Activated naive CD8-positive, alpha-beta T cell treated with anti-CD3 and anti-CD28 coated beads, Interleukin-2, amount 50 U/mL, for 16 hours (primary cell): ENCODE results near the gene PHLPP1.

Experiments
- DNase-seq: peaks from one replicate; pipeline ENCODE4 v3.0.0-alpha.2; 2020; ENCODE audit warnings: low read depth, low spot score

The PHLPP1 gene

DNA sequence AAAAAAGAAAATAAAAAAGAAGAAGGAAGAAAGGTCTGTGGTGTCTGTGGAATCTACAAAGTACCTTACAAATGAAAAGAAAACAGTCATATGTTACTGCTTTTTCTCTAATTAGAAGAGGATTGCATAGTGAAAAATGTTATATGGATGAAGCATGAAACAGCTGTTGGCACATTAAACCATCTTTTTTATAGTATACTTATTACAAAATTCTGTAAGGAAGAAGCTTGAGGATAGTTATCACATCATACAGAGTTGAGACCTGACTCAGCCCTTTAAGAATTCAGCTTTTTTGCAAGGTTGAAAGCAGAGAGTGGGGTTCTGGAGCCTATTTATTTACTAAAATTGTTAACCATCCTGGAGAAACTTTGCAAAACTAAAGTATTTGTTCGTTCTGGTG, 222.7 kb downstream of the PHLPP1 start:
- DNase-seq = no peak

DNA sequence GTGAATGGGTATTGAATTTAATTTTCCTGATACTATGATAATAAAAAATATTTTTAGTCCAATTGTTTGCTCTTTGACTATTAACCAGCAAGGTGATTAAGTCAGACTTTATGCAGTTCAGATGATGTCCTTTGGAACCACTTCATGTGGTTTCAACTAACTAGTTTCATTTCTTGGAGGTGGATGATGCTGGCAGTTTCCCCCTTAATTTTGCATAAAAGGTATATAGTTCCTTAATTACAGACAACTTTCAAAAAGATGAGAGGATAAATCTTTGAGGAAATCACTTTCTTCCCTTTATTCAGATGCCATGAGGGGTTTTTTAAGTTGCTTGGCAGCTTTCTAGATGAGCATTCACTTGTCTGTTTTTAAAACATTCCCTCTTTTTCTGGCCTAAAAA, 223.1 kb downstream of the PHLPP1 start:
- DNase-seq = no peak

DNA sequence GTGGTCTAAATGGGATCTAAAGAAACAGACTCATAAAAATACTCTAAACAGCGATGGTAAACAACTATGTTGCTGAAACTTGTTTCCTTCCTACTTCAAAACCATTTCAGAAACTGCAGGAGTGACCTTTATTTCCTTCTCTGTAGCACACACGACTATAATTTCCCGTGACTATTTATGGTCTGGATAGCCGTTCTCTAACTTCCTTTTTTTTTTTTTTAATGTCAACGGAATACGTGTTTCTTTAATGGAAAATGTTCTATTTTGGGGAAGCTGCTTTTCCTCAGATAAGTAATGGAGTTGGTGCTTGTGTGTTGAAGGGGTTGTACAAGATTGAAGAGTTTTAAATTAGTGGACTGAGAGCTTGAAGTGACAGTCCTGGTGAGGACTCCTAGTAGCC, 224.1 kb downstream of the PHLPP1 start:
- DNase-seq = no peak

DNA sequence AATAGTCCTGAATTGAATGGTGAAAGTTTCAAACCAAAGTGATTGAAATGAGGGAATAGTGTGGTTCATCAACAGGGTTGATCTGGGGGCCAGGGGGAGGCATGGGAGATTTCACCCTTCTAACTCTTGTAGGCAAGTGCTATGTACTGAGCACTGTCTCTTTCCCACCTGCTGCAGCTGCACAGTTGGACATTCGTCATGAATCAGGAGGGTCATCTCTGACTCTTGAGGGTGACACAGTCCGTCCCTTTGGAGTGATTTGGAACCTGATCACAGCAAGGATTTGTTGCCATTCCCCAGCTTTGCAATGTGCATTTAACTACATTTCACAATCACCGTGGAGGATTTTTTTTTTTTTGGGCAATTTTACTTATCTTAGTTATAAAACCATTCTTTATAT, 224.6 kb downstream of the PHLPP1 start:
- DNase-seq = no peak

DNA sequence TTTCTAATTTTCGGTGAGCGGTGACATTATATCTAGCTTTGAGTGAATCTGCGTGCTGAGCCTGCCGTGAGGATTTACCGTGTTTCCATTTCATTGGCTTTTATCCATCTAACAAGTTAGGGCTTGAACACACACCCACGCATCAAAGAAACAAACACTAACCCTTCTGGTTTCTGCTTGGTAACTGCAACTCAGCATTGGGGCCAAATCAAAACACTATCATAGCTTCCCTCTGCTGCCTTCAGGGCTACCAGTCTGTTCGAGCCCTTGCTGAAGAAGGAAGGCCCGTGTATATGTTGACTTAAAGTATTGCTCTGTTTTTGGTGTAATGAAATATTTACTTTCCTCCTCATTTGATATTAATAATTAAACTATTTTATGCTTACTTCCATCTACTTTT, 227.2 kb downstream of the PHLPP1 start:
- no peak for DNase-seq

DNA sequence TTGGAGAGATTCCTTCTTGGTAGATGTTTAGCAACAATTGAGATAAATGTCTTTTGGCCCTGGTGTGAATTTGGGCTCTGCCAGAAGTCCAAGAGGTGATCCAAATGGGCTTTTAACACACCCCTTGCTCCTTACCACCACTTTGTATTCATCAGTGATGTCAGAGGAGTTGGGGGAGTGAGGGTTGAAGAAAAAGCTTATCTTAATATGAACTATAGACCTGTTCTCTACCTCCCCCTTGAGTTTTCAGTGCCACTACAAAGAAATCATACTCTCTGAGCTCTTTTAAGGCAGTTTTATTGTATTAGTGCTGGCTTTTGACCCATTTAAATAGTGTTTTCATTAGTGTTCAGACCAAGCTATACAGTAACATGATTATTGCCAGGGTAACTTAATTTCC, 229.1 kb downstream of the PHLPP1 start:
- DNase-seq = no peak

DNA sequence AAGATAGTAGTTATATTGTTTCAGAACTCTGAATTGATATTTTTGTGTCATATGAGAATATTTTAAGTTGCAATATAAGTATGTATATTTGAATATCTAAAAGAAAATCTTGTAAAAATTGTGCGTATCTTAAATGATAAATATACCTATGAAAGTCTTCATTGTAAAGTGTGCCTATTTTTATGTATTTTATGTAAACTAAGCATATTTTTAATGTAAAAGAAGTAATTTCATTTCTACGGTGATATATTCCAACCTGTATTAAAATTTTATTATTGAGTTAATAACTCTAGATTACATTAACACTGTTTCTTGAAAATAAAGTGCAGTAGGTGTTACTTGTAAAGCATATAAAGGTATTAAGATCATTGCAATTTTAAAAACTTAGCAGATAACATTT, 233.4 kb downstream of the PHLPP1 start:
- no peak for DNase-seq

DNA sequence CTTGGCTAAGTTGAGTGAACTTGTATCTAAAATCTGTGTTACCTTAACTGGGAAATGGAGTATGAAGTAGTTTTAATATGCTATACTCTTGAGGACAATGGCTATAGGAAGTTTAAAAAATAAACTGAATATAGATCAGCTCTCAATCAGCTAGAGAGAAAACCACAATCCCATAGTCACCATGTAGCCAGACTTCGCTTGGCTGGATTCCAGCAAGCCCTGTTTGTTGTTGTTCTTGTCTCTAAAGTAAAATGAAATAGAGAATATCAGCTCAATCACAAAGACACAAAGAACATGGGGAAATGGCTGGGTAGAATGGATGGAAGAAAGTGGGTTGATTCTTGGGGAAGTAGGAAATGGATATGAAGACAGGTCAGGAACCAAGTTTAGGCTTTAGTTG, 234.9 kb downstream of the PHLPP1 start:
- DNase-seq = no peak

DNA sequence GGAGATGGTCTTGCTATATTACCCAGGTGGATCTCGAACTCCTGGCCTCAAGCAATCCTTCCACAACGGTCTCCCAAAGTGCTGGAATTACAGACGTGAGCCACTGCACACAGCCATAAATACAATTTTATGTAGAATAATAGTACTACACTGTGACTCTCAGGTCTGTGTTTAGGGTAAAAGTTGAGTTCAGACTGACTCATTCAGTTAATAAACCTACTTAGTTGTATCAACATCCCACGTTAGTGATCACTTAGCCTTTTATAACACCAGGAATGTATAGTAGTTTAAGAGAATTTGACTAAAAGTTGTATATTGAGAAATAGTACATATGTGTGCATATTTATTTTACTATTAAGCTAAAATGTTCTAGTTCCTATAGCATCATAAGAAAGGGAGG, 237.5 kb downstream of the PHLPP1 start:
- DNase-seq = no peak

DNA sequence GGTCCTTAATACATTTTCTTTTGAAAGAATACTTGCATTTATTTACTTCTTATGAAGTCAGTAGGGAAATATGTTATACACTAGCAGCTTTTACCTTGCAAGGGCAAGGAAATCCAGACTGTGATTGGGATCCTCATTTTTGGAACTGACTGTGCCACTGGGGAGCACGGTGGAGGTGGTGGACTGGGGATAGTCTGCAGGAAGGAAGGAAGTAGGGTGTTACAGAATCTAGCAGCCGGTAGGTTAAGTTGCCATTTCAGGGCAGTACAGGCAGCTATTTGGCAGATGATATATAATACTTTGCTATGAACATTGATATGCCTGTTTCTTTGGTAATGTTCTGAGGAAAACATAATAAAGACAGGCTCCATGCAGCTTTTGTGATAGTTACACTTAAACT, 238.3 kb downstream of the PHLPP1 start:
- no peak for DNase-seq

DNA sequence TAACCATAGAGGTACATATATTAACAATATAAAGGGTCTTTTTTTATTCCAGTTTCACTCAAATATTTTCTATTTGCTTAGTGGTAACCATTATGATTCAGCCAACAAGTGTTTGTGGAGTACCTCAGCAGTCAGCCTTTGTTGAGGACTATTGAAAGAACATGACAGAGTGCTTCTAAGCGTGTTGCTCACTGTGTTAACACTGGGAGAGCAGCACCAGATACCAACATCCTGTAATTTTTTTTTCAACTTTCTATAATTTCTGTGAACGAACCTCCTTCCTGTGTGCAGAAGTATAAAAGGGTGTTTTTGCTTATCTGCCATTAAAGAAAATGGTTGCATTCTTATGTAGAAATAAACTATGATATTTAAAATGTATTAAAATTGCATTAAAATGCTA, 239.0 kb downstream of the PHLPP1 start:
- no peak for DNase-seq

DNA sequence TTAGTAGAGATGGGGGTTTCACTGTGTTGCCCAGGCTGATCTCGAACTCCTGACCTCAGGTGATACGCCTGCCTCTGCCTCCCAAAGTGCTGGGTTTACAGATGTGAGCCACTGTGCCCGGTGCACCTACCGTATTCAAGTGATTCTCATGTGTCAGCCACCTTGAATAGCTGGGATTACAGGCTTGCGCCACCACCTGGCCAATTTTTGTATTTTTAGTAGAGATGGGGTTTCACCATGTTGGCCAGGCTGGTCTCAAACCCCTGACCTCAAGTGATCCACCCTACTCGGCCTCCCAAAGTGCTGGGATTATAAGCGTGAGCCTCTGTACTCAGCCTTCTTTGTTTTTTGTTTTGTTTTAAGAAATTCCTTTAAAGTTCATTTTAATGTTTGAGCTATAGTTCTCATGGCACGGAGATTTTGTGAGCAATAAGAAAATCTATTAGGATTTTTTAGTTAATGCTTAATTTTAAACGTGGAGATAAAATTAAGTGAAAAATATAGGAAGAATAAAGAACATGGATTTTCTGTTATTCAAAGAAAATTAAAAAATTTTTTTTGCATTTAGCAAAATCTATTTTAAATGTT, 242.6 kb downstream of the PHLPP1 start:
- DNase-seq = no peak

DNA sequence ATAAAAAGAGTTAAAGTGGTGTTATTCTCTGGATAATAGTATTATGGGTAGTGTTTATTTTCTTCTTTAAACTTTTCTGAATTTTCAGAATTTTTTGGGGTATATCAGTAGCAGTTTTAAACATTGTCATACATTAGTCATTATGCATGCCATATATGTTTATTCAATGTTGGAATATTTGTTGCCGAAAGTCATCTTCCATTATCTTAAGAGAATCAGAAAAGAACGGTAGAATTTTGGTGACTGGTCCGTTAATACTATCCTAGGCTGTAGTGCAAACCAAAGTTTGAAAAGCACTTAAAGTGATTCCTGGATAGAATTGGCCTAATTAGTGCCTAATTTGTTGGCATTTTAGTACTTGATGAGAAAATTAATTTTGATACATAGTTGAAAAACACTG, 244.1 kb downstream of the PHLPP1 start:
- no peak for DNase-seq

DNA sequence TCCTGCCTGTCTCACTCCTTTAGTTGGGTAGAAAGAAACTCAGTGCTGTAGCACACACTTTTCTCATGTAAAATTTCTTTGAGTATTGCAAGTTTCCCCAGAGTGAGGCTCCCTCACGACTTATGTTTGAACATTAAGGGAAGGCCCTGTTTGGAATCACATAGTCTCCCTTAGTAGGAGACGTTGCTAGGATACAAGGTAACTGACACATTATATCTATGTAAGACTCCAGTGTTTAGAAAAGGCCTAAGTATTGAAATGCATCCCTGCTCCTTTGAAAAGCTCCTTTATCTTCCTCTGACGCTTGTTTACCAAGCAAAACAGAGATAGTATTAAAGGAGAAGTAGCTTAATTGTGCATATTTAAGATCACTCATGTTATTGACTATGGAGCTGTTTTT, 248.2 kb downstream of the PHLPP1 start:
- no peak for DNase-seq

DNA sequence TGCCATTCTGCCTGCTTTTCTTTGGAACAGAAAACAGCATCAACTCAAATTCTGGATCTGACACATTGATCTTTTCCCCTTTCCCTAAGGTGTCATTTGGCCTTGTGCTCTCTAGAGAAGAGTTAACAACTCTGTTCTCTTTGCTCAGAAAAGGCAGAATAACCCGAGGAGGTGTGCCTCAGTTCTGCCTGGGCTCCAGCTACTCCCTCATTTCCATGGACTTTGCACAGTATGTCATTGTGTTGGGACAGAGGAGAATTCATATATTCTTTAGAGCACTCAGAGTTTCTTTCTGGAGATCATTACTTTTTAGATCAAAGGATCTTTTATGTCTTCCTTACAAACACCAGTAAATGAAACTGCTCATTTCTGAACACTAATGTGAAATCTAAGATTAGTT, 249.1 kb downstream of the PHLPP1 start:
- no peak for DNase-seq

DNA sequence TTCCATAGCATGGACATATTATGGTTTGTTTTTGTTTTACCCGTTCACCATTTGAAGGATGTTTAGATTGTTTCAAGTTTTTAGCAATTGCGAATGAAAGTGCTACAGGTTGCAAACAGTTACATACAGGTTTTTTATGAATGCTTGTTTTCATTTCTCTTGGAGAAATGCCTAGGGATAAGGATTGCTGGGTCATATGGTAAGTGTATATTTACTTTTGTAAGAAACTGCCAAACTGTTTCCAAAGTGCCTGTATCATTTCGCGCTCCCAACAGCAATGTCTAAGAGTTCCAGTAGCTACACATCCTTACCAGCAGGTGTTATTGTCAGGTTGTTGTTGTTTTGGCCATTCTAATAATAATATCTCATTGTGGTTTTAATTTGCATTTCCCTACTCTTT, 251.7 kb downstream of the PHLPP1 start:
- no peak for DNase-seq

DNA sequence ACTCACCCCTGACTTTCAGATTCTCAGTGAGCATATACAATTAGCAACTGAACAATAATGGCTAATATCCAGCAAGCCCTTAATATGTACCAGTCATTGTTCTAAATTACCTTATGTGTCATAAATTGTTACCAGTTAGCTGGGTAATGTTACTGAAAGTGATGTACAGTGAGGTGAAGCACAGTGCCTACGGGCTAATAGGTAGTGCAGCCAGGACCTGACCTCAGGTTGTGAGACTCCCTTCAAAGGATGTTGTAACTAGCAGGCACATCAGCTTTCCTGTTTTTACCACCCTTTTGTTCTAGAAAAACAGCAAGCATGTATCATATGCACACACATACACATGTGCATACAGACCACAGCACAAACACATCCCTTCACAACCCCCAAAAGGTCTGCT, 258.3 kb downstream of the PHLPP1 start:
- DNase-seq = no peak

DNA sequence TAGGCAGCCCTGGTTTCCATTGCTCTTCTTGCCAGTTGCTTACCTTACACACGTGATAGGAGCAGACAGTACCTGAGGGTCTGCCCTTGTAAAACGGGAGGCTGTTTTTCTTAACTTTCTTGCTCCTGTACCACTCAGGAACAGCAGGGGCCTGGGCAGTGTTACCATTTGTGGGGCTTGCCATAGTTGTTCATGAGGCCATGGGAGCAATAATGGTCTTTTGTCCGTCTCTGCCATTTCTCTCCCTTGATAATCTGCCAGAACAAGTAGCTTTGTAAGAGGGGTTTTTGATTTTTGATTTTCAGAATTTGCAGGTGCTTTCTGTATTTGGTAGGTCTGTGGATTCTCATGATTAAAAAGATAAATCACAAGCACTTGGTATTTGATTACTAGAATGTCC, 259.0 kb downstream of the PHLPP1 start:
- DNase-seq = no peak

DNA sequence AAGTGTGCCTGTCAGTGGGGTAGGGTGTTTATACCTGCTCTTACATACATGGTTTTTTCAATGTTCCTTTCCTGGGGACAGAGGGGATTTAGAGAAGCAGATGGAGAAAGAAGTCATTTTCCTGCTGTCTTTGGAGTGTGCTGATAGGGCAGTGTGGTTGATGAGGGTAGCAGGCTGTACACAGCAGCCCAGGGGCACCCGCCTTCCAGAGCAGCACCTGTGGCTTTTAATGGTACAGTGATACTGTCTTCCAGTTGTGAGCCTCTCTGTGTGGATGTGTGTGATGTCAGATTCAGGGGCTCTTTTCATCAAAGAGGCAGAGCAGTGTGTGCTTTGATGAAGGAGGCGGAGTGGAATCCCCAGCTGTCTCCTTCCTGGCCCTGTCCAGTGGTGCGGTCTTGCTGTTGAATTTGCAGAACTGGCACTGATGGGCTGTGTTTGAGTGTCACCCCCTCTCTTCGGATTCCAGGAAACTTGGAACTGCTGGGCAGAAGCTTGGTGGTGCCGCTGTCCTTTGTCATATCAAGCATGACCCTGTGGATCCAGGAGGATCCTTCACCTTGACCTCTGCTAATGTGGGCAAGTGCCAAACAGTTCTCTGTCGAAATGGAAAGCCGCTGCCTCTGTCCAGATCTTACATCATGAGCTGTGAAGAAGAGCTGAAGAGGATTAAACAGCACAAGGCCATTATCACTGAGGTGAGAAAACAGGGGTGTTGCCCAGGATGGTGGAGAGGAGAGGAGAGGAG, 259.8 kb downstream of the PHLPP1 start:
- DNase-seq = no peak

DNA sequence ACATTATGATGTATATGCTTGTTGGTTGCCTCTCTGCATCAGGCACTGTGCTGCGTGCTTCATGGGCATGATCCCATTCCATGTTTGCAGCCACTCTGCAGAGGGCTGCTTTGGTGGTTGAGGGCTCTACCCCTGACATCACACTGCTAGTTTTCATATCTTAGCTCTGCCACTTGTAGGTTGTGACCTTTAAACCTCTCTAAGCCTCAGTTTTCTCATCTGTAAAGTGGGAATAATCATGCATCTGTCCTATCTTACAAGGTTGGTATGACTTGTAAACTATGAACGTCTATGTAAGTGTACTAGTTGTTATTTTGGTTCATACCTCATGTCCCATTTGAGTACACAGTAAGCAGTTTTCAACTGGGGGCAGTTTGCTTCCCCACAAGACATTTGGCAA, 260.4 kb downstream of the PHLPP1 start:
- DNase-seq = no peak

DNA sequence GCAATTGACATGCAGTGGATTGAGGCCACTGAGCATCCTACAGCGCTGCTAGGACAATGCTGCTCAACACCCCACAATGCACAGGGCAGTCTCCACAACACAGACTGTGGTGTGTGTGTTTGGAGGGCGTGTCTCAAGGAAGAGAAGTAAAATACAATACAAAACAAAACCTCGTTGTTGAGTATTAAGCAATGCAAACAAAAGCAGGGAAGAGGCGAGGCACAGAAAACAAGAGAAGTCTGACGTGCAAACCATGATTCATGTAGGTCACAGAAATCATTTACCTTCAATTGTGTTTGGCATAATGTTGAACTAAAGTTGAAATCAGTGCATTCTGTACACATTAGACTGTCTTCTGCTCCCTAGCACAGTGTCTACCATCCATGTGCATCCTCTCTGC, 260.9 kb downstream of the PHLPP1 start:
- no peak for DNase-seq

DNA sequence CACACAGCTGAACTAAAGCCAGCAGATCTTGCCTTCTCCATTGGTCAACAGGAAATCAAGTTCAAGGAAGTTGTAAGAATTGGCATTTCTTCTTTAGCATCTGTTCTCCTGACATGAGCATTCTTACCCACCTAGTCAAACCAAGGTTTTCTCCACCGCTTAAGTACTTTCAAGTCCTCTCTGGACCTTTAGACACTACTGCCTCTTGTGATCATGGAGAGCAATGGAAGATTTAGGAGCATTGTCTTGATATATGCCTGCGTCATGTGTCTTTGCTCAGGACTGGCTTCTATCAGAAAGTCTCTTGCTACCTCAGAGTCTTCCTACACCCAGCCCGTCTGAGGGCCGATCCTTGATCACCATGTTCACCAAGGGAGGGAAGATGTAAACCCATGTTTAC, 262.2 kb downstream of the PHLPP1 start:
- no peak for DNase-seq

DNA sequence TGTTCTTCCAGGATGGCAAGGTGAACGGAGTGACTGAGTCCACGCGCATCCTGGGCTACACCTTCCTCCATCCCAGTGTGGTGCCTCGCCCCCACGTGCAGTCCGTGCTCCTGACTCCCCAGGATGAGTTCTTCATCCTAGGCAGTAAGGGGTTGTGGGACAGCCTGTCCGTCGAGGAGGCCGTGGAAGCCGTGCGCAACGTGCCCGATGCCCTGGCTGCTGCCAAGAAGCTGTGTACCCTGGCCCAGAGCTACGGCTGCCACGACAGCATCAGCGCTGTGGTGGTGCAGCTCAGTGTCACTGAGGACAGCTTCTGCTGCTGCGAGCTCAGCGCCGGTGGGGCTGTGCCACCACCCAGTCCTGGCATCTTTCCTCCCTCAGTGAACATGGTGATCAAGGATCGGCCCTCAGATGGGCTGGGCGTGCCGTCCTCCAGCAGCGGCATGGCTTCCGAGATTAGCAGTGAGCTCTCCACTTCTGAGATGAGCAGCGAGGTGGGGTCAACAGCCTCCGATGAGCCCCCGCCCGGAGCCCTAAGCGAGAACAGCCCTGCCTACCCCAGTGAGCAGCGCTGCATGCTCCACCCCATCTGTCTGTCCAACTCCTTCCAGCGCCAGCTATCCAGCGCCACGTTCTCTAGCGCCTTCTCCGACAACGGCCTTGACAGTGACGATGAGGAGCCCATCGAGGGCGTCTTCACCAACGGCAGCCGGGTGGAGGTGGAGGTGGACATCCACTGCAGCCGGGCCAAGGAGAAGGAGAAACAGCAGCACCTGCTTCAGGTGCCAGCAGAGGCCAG, 263.1 kb downstream of the PHLPP1 start:
- DNase-seq = no peak
